C4-2B (cell line): ENCODE results near the gene RBM4.

Experiments used
- ZFX ChIP-seq: fragments of 450-650 bp; IDR thresholded peaks from 2 replicates; pipeline ENCODE4 v1.6.1; 2017
- TF ChIP-seq, protein P1 (sequence below): fragments of 450-650 bp; conservative IDR thresholded peaks from 2 replicates; pipeline ENCODE4 v1.5.1; 2017; ENCODE audit warnings: mild to moderate bottlenecking

GRCh38 chr11:66694056-66694410, 55.5 kb downstream of the RBM4 start:
- TF ChIP-seq, protein P1, sequence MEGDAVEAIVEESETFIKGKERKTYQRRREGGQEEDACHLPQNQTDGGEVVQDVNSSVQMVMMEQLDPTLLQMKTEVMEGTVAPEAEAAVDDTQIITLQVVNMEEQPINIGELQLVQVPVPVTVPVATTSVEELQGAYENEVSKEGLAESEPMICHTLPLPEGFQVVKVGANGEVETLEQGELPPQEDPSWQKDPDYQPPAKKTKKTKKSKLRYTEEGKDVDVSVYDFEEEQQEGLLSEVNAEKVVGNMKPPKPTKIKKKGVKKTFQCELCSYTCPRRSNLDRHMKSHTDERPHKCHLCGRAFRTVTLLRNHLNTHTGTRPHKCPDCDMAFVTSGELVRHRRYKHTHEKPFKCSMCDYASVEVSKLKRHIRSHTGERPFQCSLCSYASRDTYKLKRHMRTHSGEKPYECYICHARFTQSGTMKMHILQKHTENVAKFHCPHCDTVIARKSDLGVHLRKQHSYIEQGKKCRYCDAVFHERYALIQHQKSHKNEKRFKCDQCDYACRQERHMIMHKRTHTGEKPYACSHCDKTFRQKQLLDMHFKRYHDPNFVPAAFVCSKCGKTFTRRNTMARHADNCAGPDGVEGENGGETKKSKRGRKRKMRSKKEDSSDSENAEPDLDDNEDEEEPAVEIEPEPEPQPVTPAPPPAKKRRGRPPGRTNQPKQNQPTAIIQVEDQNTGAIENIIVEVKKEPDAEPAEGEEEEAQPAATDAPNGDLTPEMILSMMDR, result no peak
- TF ChIP-seq ZFX, result no peak
